LNCaP clone FGC (cell line): ENCODE measurements around the gene SIX3.

Experiments used
- DNase-seq: peaks from one replicate; pipeline ENCODE4 v3.0.0-alpha.2; 2011; ENCODE audit warnings: low read depth
- H3K4me3 ChIP-seq: 2 replicates; pipeline ENCODE4 v1.5.1; 2011; ENCODE audit warnings: mild to moderate bottlenecking, low read depth, low read length, control low read depth
- TF ChIP-seq, protein P1 (sequence below): IDR thresholded peaks from 2 replicates; pipeline ENCODE4 v1.5.1; 2012; ENCODE audit warnings: mild to moderate bottlenecking; ENCODE audit not compliant: control insufficient read depth, insufficient read depth; ENCODE audit errors: extremely low read depth

SIX3 gene

GRCh38 chr2:44930274-44931197 lies 11.0 kb upstream of the SIX3 start:
- DNase-seq, result no peak
- H3K4me3 ChIP-seq, result no peak overlapping the region
- TF ChIP-seq, protein P1, sequence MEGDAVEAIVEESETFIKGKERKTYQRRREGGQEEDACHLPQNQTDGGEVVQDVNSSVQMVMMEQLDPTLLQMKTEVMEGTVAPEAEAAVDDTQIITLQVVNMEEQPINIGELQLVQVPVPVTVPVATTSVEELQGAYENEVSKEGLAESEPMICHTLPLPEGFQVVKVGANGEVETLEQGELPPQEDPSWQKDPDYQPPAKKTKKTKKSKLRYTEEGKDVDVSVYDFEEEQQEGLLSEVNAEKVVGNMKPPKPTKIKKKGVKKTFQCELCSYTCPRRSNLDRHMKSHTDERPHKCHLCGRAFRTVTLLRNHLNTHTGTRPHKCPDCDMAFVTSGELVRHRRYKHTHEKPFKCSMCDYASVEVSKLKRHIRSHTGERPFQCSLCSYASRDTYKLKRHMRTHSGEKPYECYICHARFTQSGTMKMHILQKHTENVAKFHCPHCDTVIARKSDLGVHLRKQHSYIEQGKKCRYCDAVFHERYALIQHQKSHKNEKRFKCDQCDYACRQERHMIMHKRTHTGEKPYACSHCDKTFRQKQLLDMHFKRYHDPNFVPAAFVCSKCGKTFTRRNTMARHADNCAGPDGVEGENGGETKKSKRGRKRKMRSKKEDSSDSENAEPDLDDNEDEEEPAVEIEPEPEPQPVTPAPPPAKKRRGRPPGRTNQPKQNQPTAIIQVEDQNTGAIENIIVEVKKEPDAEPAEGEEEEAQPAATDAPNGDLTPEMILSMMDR, result no peak

GRCh38 chr2:44931198-44931780 lies 10.2 kb upstream of the SIX3 start:
- no peak for DNase-seq
- TF ChIP-seq, protein P1, result no peak
- no peak overlapping the region for H3K4me3 ChIP-seq

- no peak overlapping the region for H3K4me3 ChIP-seq
- no peak for DNase-seq
- TF ChIP-seq, protein P1, result no peak
These were observed 9.4 kb upstream of the SIX3 start for GRCh38 chr2:44932079-44932478.

DNA sequence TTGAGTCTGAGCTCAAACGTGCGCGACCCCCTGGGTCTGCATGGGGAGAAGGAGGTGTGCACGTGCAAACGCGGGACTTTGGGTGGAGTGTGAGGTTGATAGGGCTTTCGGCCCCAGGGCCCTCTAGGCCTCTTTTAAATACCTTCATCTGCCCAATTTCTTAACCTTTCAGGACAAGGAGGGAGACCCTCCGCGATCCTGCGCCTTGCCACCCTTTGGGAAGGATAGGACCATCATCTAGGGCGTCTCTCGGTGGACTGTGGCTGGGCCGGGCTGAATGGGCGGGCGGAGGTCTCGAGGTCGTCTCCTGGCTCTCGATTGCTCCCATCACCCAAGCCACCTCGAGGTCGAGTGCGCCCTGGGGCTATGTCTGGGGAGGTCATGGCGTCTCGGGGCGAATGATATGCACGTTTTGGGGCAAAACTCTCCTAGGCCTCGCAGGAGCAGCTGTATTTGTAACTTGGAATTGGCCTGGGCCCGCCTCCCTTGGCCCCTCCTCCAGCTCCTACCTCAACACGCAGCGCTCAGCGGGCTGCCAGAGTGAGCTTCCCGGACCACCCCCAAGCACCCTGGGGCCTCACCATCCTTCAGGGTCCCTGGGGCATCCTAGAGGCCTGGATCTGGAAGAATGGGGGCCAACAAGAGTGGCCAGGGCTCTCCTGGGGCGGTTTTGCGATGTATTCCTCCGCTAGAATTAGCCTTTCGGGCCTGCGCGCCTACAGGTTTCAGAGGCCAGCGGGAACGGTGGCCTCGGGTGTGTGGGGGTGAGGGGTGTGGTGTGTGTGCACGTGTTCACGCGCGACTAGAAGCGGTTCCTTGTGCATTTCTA lies 8.7 kb upstream of the SIX3 start:
- DNase-seq, result no peak
- TF ChIP-seq, protein P1, result no peak
- H3K4me3 ChIP-seq, result no peak overlapping the region

DNA sequence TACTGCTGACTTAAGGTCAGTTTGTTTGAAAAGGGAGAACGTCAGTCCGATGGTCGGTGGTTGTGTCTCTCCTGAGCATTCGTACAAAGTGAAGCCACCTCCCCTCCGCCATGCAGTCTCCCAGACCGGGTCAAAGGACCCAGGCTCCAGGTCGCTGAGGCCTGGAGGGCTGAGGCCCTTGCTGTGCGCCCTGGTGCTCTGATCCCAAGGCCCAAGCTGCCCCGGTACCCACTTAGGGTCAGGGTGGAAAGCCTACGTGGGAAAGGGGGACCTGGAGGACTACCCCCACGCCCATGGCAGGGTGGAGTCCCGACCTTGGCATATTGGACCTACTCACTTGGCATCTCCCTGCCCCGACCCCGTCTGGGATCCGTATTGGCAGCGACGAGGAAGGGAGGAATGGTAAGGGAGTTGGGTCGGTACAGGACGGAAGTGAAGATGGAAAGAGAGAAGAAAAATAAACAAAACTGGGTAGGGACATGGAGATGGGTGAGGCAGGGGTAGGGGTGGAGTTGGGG lies 8.0 kb upstream of the SIX3 start:
- DNase-seq, result no peak
- H3K4me3 ChIP-seq, result no peak overlapping the region
- TF ChIP-seq, protein P1, result no peak

DNA sequence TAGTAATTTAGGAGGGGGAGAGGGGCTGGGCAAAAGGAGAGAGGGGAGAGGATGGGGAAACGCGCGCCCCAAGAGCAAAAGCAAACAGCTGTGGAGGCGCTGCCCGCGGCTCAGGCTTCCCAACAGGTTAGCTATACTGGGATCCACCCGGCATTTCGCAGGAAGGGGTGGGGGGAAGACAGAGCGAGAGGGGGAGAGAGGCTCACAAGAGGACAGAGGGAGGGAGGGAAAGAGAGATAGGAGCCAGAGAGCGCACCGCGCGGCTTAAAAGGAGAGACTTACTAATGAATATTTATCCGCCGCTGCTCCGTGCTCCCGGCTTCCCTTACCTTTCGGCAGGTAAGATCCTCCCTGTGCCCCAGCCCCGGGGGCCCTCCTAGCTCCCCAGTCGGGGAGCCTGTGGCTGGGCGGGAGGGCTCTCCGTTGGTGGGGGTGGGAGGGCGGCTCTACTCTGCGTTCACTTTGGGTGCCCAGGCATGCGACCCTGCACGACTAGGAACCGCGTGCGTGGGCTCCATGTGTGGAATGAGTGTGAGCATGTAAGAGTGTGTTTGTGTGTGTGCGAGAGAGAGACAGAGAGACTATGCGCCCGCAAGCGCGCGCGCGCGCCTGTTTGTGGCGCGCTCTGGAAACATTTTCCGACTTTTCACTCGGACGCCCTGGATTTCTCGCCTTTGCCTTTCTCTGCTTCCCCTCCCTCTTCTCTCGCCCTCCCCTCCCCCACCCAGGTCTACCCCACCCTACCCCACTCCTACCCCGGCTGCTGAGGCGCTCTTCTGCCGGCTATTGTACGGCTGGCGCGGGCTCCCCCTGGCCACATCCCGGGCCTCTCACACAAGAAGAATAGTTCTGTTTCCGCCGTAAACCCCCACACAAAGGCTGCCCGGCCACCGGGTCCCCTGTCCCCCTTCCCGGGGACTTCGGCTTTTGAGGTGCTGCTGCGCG lies 7.2 kb upstream of the SIX3 start:
- TF ChIP-seq, protein P1, result no peak
- no peak for DNase-seq
- no peak overlapping the region for H3K4me3 ChIP-seq
